Lung (tissue), 12 donors: ENCODE results near the gene TAF10. TPM values are rescaled to one million over a fixed set of nuclear protein-coding genes. Genes with fewer than 3 reads are reported as not detected.

Source experiments
- ATAC-seq: fragments of 200-7000 bp; cut with Tn5 transposase; one replicate; pipeline ENCODE4 v1.9.1; 2020; ENCODE audit warnings: moderate number of reproducible peaks; ENCODE audit not compliant: insufficient read depth, low FRiP score
- DNase-seq, 3 donors: peaks; one replicate each; pipeline ENCODE4 v3.0.0-alpha.2; 2013 to 2017
- H3K27ac ChIP-seq, 2 donors: one replicate each; pipeline ENCODE4 v1.5.1; 2013; ENCODE audit warnings: mild to moderate bottlenecking in 2 of 2, moderate library complexity in 2 of 2, control low read depth in 1 of 2, inconsistent platforms in 1 of 2, low read depth in 1 of 2, low read length in 1 of 2
- H3K27me3 ChIP-seq, 3 donors: one replicate each; pipeline ENCODE4 v1.5.1; 2013; ENCODE audit warnings: low read length in 2 of 3; ENCODE audit not compliant: control insufficient read depth in 3 of 3, insufficient read depth in 3 of 3
- H3K36me3 ChIP-seq, 4 donors: one replicate each; pipeline ENCODE4 v1.5.1; 2013; ENCODE audit warnings: low read length in 4 of 4, mild to moderate bottlenecking in 1 of 4, moderate library complexity in 1 of 4; ENCODE audit not compliant: control insufficient read depth in 4 of 4, insufficient read depth in 4 of 4
- H3K4me1 ChIP-seq, 5 donors: one replicate each; pipeline ENCODE4 v1.5.1; 2013; ENCODE audit warnings: low read length in 5 of 5, mild to moderate bottlenecking in 2 of 5, moderate library complexity in 1 of 5; ENCODE audit not compliant: control insufficient read depth in 5 of 5, insufficient read depth in 5 of 5
- H3K4me3 ChIP-seq: one replicate; pipeline ENCODE4 v1.5.1; 2013; ENCODE audit warnings: mild to moderate bottlenecking, control low read depth, moderate library complexity
- H3K9ac ChIP-seq, 2 donors: one replicate each; pipeline ENCODE4 v1.5.1; 2013; ENCODE audit warnings: low read length in 2 of 2, control low read depth in 1 of 2; ENCODE audit not compliant: insufficient read depth in 1 of 2
- H3K9me3 ChIP-seq, 4 donors: one replicate each; pipeline ENCODE4 v1.5.1; 2013; ENCODE audit warnings: low read length in 3 of 4, mild to moderate bottlenecking in 1 of 4, moderate library complexity in 1 of 4; ENCODE audit not compliant: control insufficient read depth in 4 of 4, insufficient read depth in 3 of 4
- CTCF ChIP-seq: IDR thresholded peaks from 2 replicates; pipeline ENCODE4 v1.5.1; 2012; ENCODE audit warnings: mild to moderate bottlenecking; ENCODE audit errors: control extremely low read depth, extremely low read depth
- WGBS, 2 donors: extraction: QIAGEN DNeasy Blood & Tissue Kit; methylation state at CpG; one replicate each; pipeline ENCODE4 v1.1.7; 2013; 5-methylcytosine and 5-hydroxymethylcytosine counted together
- polyA plus RNA-seq, 2 donors: library from polyadenylated mRNA; stranded (reverse); fragments of 200-250 nt; gene quantifications; one replicate each; pipeline ENCODE4 v1.2.1, GENCODE V29; 2013
- total RNA-seq, 2 donors: library from RNA; depleted of rRNA in 1 of 2; stranded (reverse); fragments of >200 nt in 1 of 2; gene quantifications; one replicate each; pipeline ENCODE4 v1.2.1, GENCODE V29; 2014 to 2021
- donor health status: control.
- donor health status: control.
- donor health status: Bipolar disorder and iron deficiency.
- donor health status: healthy.
- donor health status: DM: yes; HTN: yes; CAD: no.

Gene TAF10
- total and polyA plus RNA-seq, 4 donors = 23.9 to 149 (median 117) TPM

- H3K36me3 ChIP-seq = peaks cover 0 to 68% (median 38%) of the 10 kb centered on the region in 4 donors
- DNase-seq = no peak
- no peak for TF ChIP-seq CTCF
- no peaks in the 10 kb centered on the region for H3K4me1 ChIP-seq
- no peak for ATAC-seq
- 88% methylated on average over 17 of the region's 17 CpGs for WGBS, 2 donors
- no peak overlapping the region for H3K9ac ChIP-seq
- H3K27me3 ChIP-seq = no peaks in the 10 kb centered on the region
- no peak overlapping the region for H3K27ac ChIP-seq
- H3K9me3 ChIP-seq = no peaks in the 10 kb centered on the region
- H3K4me3 ChIP-seq = no peak overlapping the region
Measured at GRCh38 chr11:6625832-6626420, 13.9 kb upstream of the TAF10 start.

- DNase-seq = no peak
- 94 to 96% methylated on average over 12 of the region's 12 CpGs for WGBS, 2 donors
- Histone ChIP-seq H3K27me3 (no peaks in the 10 kb centered on the region), H3K36me3 (peaks cover 0 to 68% (median 38%) of the 10 kb centered on the region in 4 donors), H3K9me3 (no peaks in the 10 kb centered on the region), H3K27ac (no peak overlapping the region), H3K4me3 (no peak overlapping the region), H3K9ac (no peak overlapping the region), H3K4me1 (no peaks in the 10 kb centered on the region)
- ATAC-seq = no peak
- TF ChIP-seq CTCF = no peak
Measured at GRCh38 chr11:6625156-6625831, 13.3 kb upstream of the TAF10 start.

GRCh38 chr11:6623391-6624363, 11.7 kb upstream of the TAF10 start:
- DNase-seq (no peak), ATAC-seq (no peak)
- Histone ChIP-seq H3K4me1 (peaks cover 0 to 10% (median 0%) of the 10 kb centered on the region in 5 donors), H3K27ac (no peak overlapping the region), H3K27me3 (no peaks in the 10 kb centered on the region), H3K9me3 (no peaks in the 10 kb centered on the region), H3K9ac (no peak overlapping the region), H3K36me3 (peaks cover 0 to 55% (median 29%) of the 10 kb centered on the region in 4 donors), H3K4me3 (no peak overlapping the region)
- 88 to 94% methylated on average over 31 of the region's 31 CpGs for WGBS, 2 donors
- no peak for TF ChIP-seq CTCF
